HG02610 (cell line): Measurements from ENCODE around the gene RPS18.

Source experiments
- ATAC-seq: cut with Tn5 transposase; IDR thresholded peaks from one replicate; pipeline ENCODE4 v1.9.1; 2021; ENCODE audit warnings: mild to moderate bottlenecking, moderate library complexity; ENCODE audit not compliant: unreplicated experiment

Gene RPS18

DNA sequence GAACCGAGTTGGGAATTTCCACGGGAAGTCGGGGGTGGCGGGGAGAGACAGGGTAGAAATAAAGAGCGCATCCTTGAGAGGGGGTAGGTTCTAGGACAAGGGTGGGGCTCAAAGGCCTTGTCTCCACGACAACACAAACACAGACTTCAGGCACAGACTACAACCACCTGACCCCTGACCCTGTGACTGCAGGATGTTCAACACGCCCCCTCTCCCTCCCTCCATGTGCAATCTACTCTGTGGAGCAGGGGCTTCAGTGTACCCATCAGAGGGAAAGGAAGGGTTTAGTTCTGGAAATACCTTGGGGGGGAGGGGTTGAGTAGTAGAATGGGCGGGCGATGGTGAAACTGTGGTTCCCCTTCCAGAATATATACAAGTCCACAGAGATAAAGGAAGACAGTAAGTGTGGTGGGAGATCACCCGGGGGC, 42.7 kb downstream of the RPS18 start:
- no peak for ATAC-seq

DNA sequence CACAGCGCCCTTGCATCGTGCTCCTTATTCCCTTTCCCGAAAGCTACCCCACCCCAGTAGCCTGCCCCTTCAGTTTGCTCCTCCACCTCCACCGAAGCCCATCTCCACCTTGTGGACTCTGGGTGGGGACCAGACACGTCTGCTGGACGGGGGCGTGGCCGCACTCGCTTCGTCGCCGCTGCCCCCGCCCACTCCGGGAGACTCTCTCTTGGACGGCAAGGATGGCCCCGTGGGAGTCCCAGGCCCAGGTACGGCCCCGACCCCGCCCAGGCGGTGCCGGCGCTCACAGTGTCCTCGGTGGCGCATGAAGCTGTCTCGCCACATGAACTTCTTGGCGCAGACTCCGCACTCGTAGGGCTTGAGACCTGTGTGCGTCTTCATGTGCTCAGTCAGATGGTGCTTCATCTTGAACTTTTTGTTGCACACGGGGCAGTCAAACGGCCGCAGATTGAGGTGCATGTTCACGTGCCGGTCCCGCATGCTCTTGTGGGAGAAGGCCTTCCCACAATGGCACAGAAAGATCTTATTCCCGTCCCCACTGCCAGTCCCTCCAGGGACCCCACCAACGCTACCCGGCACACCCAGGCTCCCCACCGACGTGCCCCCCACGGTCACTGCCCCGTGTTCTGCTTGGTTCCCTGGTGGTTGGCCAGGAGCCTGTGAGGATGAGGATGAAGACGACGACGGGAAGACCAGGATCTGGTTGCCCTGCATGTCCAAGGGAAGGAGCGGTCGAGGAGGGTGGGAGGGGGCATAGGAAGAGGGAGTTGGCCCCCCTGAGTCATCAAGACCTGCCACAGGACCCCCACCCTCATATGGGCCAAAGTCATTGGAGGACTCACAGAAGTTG, 43.3 kb downstream of the RPS18 start:
- ATAC-seq = no peak

DNA sequence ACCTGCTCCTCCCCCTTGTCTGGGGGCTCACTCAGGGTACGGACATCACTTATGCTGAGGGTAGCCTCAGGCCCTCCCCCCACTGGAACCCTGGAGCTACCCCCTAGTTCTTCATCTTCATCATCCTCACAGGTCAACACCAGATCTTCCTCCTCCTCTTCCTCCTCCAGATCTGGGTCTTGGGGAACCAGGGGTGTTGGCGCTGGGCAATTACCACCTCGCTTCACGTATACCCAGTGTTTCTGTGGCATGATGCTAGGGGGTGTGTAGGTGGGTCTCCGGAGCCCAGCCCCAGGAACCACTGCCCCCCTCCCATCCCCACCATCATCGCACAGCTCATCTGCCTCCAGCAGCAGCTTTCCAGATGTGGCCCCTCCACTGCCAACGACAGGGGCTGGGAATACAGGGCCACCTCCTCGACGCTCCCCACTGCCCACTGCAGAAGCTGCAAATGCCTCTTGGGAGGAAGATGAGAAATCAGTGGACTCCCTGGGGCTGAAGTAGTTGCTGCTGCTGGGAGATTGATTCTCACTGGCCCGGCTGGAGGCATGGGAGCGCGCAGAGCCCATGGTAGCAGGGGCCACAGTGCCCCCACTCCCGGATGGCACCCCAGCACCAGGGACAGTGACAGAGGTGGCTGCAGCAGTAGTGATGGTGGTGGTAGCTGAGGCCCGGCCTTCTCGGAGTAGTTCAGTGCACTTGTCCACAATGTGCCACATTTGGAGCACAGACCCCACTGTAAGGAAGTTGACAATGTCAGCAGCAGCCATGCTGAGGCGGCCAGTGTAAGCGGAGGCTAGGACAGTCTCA, 44.1 kb downstream of the RPS18 start:
- ATAC-seq = no peak

DNA sequence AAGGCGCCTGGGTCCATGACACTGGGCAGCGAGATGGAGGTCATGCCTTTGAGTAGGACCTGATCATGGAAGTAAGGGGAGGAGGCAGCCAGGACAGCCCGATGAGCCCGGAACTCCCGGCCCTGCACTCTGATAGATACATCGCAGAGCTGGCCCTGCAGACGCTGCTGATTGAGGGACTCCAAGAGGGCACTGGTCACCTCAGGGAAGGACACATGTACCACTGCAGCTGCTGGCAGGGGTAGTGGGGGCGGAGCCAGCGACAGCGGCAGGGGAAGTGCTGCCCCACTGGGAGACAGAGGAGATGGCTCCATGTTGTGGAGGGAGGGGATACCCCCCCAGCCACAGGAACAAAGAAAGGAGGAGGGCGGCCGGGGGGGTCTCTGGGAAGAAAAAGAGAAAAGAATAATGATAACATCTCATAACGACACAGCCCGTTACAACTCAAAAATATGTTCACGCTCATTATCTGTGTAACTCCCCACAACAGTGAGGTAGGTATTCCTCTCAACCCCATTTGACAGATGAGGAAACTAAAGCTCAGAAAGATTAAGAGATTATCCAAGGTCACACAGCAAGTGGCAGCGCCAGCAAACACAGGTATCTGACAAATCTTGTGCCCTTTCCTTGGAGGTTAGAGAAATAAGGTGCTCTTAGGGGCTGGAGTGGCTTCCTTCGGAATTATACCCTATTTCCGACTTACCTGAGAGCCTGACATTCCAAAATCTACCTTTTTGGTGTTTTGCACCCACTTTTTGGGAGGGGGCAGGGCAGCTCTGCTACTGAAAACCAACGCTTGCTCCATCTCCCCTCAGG, 44.9 kb downstream of the RPS18 start:
- no peak for ATAC-seq

DNA sequence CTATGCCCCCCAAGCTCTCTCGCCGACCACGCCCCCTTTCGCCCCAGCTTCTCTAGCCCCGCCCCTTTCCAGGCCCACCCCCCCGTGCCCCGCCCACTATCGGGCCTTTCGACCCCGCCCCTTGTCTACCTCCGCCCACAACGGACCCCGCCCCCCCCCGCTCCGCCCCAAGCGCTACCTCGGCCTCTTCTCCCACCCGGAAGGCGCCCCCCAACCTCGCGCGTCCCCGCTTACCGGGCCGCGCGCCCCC, 45.5 kb downstream of the RPS18 start:
- no peak for ATAC-seq

DNA sequence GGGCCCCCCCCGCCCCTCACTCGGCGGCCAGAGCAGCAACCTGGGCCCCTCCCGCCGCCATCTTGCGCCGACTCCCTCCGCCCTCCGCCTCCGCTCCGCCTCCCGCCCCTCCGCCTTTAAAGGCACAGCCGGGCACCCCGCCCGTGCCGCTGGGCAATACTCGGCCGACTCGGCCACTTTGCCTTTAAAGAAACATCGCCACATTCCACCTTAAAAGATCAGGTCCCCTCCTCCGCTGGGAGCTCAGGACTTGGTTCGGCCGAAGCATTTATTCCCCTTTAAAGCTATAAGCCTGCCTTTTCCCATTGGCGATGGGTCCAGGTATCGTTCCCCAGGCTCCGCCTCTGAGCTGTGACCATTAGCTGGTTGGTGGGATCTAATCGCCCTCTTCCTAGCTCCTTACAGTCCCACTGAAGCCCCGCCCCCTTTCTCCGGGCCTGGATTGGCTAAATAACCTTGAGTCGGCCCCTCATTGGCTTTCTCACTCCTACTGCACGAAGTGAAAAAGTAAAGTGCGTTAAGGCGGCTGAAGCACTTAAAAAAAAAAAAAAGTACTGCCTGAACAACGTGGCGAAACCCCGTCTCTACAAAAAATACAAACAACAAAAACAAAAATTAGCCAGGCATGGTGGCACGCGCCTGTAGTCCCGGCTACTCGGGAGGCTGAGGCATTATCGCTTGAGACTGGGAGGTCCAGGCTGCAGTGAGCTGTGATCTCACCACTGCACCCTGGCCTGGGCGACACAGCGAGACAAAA, 46.0 kb downstream of the RPS18 start, which contains the start of gene ZBTB22:
TSS of gene ZBTB22 (minus strand) at position 76 of the 757 bp plus-strand sequence. CDS start 828 bp downstream, outside the sequence.
- peak; percentile 42 for ATAC-seq

DNA sequence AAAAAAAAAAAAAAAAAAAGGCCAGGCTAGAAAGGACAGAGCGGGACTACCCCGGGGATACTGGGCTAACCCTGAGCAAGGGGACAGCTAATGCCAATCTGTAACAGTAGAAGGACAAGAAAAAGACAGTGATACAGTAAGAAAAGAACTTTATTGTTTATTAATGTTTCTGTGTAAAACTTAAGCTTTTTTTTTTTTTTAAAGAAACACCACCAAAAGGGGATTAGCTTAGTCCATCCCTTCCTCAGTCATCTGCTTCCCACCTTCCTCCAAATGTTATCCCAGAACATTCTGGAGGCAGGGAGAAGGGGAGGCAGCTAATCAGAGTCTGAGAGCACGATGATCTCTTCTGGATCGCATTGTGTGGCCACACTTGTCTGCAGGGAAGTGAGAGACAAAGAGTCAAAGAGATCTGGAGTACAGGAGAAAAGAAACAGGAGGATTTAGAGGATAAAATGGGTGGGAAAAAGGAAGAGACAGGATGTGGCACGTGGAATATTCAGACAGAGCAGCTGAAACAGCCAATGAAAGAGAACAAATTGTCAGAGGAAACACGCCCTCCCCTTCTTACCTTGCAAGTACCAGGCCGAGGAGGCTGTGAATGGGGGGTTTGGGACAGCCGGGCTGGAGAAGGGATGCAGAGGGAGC, 46.7 kb downstream of the RPS18 start:
- no peak for ATAC-seq

DNA sequence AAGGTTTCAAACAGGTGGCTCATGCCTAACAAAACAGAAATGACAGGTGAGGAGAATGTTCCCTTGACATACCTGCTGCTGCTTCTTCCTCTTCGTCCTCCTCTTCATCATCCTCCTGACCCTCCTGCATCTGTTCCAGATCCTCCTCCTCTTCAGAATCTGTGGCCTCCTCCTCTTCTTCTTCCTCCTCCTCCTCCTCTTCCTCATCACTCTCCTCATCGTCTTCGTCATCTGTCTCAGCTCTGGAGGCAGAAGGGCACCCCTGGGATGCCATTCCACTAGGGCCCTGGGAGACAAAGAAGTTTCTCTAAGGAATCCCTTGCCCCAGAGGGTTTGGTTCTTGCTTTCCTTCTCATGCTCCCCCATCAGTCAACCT, 48.1 kb downstream of the RPS18 start:
- ATAC-seq = no peak

DNA sequence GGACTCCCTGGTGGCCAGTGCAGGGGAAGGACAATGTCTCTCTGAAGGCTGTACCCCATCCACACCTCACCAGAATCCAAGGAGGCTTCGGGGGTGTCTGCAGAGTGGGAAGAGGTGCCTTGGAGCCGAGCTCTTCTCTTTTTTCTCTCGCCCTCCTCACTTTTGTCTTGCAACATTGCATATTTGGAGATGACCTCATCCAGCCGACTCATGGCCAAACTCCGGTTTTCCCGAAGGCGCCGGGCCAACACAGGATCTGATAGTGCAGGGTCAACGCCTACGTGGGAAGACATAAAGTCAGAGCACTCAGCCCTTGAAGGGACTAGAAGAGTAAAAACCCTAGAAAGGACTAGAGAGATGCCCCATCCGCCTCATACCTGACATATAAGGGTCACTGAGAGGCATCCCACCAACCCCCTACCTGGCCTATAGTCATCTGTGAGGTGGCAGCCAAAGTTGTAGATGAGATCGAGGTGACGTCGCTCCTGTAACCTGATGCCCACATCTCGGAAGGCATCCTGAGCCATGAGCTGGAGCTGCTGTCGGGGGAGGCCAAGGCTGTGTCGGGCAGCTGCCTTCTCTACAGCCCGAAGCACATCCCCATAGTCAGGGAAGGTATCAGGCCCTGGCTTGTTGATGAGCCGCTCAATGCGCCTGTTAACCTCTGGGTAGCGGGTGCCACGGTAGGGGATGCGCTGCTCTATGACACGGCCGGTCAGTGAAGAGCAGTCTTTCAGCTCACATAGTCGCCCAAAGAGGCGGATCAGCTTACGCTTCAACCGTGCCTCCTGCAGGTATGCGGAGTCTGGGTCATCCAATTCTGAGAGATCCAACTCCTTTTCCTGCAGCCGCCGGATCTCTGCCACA, 48.7 kb downstream of the RPS18 start:
- no peak for ATAC-seq

DNA sequence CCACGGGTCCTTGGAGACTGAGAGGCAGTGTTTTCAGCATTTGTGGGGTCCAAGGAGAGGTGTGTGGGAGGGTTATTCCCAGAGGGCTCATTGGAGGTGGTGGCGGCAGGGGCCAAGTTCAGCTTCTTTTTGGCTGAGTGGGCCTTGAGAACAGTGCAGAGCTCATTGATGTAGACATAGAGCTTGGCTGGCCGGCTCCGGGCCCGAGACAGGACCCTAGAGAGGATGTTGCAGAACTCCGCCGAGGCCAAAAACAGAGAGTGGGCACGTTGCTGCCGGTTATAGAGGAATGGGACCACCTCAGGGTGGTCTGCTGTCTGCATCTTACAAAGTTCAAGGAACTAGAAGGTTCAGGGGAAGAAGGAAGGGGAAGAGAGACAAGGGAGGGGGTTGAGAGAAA, 49.4 kb downstream of the RPS18 start:
- no peak for ATAC-seq

DNA sequence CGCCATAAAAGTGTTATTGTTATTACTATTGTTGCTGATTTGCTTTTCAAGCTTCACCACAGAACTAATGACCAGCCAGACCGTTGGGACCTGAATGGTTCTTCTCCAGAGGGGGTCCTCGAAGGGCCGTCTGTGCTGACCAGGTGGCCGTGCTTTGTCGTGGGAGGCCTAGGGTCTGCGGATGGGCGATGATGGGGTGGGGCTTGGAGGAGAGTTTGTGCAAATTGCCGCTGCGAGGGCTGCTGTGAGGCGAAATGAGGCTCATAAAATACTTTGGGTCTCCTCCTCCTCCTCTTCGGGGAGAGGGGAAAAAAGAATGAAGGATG, 51.7 kb downstream of the RPS18 start:
- ATAC-seq = no peak

DNA sequence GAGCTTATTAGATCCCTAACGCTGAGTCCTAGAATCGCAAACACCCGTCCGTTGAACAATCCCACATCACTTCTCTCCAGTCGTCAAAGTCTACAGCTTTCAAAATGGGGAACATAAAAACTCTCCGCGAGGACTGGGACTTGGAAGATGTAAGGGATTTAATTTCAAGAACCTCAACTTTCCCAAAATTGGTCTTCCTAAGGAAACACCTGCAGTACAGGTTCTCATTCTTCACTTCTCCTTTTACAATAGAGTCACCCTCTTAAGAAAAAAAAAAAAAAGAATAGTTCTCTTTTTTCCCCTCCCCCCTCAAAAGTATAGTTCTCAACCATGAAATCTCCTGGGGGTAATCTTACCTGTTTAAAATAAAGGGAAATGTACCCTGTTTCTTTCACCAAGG, 52.2 kb downstream of the RPS18 start:
- ATAC-seq = no peak
